Measurements from ENCODE around the gene CCM2L.

Gene CCM2L

GRCh38 chr20:32062776-32063170 is 52.5 kb downstream of the CCM2L start:
- no peak for DNase-seq (ENCODE audit: low spot score)

- DNase-seq (ENCODE audit: low spot score), result no peak
These were observed 53.5 kb downstream of the CCM2L start for GRCh38 chr20:32063695-32064094.

- DNase-seq (ENCODE audit: low spot score), result no peak
These were observed 54.4 kb downstream of the CCM2L start for GRCh38 chr20:32064667-32065066.

- DNase-seq (ENCODE audit: low spot score), result peak; percentile 82
These were observed 57.1 kb downstream of the CCM2L start for GRCh38 chr20:32067234-32067821.

GRCh38 chr20:32068174-32068573 is 57.9 kb downstream of the CCM2L start:
- no peak for DNase-seq (ENCODE audit: low spot score)

- no peak for DNase-seq (ENCODE audit: low spot score)
These were observed 59.5 kb downstream of the CCM2L start for GRCh38 chr20:32069711-32070110.

GRCh38 chr20:32070282-32070681 is 60.0 kb downstream of the CCM2L start:
- DNase-seq (ENCODE audit: low spot score), result no peak

- no peak for DNase-seq (ENCODE audit: low spot score)
These were observed 60.5 kb downstream of the CCM2L start for GRCh38 chr20:32070690-32071213.

- no peak for DNase-seq (ENCODE audit: low spot score)
These were observed 61.3 kb downstream of the CCM2L start for GRCh38 chr20:32071395-32072167.

- no peak for DNase-seq (ENCODE audit: low spot score)
These were observed 62.0 kb downstream of the CCM2L start for GRCh38 chr20:32072168-32072750.

- no peak for DNase-seq (ENCODE audit: low spot score)
These were observed 65.3 kb downstream of the CCM2L start for GRCh38 chr20:32075534-32075933.

- no peak for DNase-seq (ENCODE audit: low spot score)
These were observed 67.0 kb downstream of the CCM2L start for GRCh38 chr20:32077190-32077589.

- no peak for DNase-seq (ENCODE audit: low spot score)
These were observed 68.1 kb downstream of the CCM2L start for GRCh38 chr20:32078322-32078721.

- DNase-seq (ENCODE audit: low spot score), result no peak
These were observed 68.6 kb downstream of the CCM2L start for GRCh38 chr20:32078791-32079190.

GRCh38 chr20:32079655-32080109 is 69.4 kb downstream of the CCM2L start:
- DNase-seq (ENCODE audit: low spot score), result no peak

- DNase-seq (ENCODE audit: low spot score), result no peak
These were observed 70.5 kb downstream of the CCM2L start for GRCh38 chr20:32080783-32081182.
